Right atrium auricular region (tissue), 2 donors: Measurements from ENCODE around the gene PTPRU. TPM values are rescaled to one million over a fixed set of nuclear protein-coding genes. Genes with fewer than 3 reads are reported as not detected.

ENCODE experiments used
- DNase-seq: peaks from one replicate; pipeline ENCODE4 v3.0.0-alpha.2; 2019; ENCODE audit warnings: low spot score
- H3K27ac ChIP-seq, 2 donors: fragments of 200-600 bp; sonication (generic); 1 replicate in 1 of 2; 2 replicates in 1 of 2; pipeline ENCODE4 v1.5.1; 2016 to 2019
- H3K27me3 ChIP-seq, 2 donors: fragments of 200-600 bp; sonication (generic); one replicate each; pipeline versions ENCODE4 v1.5.1 to v1.6.0; 2017 to 2019
- H3K36me3 ChIP-seq: fragments of 200-600 bp; sonication (generic); one replicate; pipeline ENCODE4 v1.5.1; 2016
- H3K4me1 ChIP-seq, 2 donors: fragments of 200-600 bp; sonication (generic); one replicate each; pipeline versions ENCODE4 v1.5.1 to v1.6.0; 2017 to 2019
- H3K4me3 ChIP-seq, 2 donors: fragments of 200-600 bp; sonication (generic); 1 replicate in 1 of 2; 2 replicates in 1 of 2; pipeline ENCODE4 v1.5.1; 2017 to 2019; ENCODE audit warnings: mild to moderate bottlenecking in 1 of 2, moderate library complexity in 1 of 2
- H3K9me3 ChIP-seq, 2 donors: fragments of 200-600 bp; sonication (generic); one replicate each; pipeline ENCODE4 v1.5.1; 2019
- total RNA-seq, 2 donors: library from RNA; depleted of rRNA; stranded (reverse); fragments of >200 nt; gene quantifications; one replicate each; pipeline ENCODE4 v1.1.0, GENCODE V29; 2016
- TF ChIP-seq, protein P1 (sequence below), 2 donors: fragments of 200-600 bp; sonication (generic); IDR thresholded peaks; one replicate each; pipeline ENCODE4 v1.5.1; 2019; ENCODE audit warnings: antibody characterized with exemption in 2 of 2

PTPRU gene
- total RNA-seq, 2 donors from 2014 or later = 15.9 to 22.4 TPM

DNA sequence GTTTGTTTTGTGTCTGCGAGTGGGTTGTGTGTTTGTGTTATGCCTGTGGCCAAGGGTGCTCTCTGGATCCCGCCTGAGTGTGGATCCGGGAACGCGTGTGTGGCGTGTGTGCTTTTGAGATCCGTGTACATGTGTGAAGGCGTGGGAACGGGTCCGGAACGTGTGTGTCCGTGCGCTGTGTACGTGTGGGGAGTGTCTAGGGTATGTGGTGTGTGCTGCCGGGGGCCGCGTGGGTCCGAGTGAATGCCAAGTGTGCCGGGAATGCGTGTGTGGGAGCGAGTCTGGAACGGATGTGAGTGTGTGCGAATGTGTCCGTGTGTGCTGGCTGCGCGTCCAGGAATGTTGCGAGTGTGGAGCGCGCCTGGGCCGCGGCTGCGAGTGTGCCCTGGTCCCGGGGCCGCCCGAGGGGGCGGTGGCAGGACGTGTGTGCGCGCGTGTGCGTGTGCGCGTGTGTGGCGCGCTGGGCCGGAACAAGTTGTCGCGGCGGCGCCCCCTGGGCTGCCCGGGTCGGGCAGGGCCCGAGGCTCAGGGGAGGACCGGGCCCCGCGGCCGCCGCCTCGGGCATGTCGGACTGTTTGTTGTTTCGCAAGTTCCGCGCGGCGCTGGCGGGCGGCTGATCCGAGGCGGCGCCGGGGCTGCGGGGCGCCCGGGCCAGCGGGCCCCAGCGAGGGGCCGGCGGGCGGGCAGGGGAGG lies 953 bp downstream of the PTPRU start:
- TF ChIP-seq, protein P1, sequence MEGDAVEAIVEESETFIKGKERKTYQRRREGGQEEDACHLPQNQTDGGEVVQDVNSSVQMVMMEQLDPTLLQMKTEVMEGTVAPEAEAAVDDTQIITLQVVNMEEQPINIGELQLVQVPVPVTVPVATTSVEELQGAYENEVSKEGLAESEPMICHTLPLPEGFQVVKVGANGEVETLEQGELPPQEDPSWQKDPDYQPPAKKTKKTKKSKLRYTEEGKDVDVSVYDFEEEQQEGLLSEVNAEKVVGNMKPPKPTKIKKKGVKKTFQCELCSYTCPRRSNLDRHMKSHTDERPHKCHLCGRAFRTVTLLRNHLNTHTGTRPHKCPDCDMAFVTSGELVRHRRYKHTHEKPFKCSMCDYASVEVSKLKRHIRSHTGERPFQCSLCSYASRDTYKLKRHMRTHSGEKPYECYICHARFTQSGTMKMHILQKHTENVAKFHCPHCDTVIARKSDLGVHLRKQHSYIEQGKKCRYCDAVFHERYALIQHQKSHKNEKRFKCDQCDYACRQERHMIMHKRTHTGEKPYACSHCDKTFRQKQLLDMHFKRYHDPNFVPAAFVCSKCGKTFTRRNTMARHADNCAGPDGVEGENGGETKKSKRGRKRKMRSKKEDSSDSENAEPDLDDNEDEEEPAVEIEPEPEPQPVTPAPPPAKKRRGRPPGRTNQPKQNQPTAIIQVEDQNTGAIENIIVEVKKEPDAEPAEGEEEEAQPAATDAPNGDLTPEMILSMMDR (IDR thresholded peaks at IDR 0.05) = no peak
- DNase-seq = peak; percentile 65
- H3K27me3 ChIP-seq = no peaks in the 10 kb centered on the region

GRCh38 chr1:29237852-29238619 lies 1.7 kb downstream of the PTPRU start:
- Histone ChIP-seq H3K27me3 (no peaks in the 10 kb centered on the region), H3K9me3 (no peaks in the 10 kb centered on the region), H3K36me3 (no peaks in the 10 kb centered on the region), H3K27ac (peak overlapping the region; percentile 55 to 73), H3K4me3 (peak overlapping the region; percentile 56 to 73), H3K4me1 (peaks cover 0 to 21% of the 10 kb centered on the region in 2 donors)
- peak; percentile 63 for DNase-seq
- TF ChIP-seq, protein P1 (IDR thresholded peaks at IDR 0.05) = no peak

More for the DNA sequence above, 953 bp downstream of the PTPRU start:
- Histone ChIP-seq H3K9me3 (no peaks in the 10 kb centered on the region), H3K27ac (peak overlapping the region; percentile 49 to 72), H3K4me3 (peak overlapping the region; percentile 56 to 73), H3K4me1 (peaks cover 0 to 21% of the 10 kb centered on the region in 2 donors), H3K36me3 (no peaks in the 10 kb centered on the region)

DNA sequence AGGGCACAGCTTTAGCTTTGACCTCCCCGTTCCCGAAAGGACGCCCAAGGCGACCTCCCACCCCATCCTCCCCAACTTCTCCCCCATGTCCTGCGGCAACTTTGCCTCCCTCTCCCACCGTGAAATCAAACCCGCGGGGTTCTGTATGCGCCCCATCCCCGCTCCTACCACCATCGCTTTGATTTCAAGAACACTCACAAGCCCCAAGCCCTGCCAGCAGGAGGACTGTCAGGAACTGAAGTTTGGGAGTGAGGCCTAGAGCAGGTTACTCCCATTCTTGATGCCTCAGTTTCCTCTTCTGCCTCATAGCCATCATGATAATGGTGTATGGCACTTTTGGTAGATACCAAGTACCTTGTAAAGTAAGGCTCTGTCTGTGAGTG lies 2.3 kb downstream of the PTPRU start:
- TF ChIP-seq, protein P1 (IDR thresholded peaks at IDR 0.05) = no peak
- H3K4me1 ChIP-seq = peaks cover 0 to 21% of the 10 kb centered on the region in 2 donors
- no peaks in the 10 kb centered on the region for H3K27me3 ChIP-seq
- H3K36me3 ChIP-seq = no peaks in the 10 kb centered on the region
- H3K27ac ChIP-seq = peak overlapping the region; percentile 55 to 73
- no peaks in the 10 kb centered on the region for H3K9me3 ChIP-seq
- DNase-seq = no peak
- peak overlapping the region in 1 of 2 donors; percentile 56 for H3K4me3 ChIP-seq

GRCh38 chr1:29239142-29239541 lies 2.8 kb downstream of the PTPRU start:
- H3K4me3 ChIP-seq = no peak overlapping the region
- no peaks in the 10 kb centered on the region for H3K27me3 ChIP-seq
- H3K4me1 ChIP-seq = peaks cover 0 to 21% of the 10 kb centered on the region in 2 donors
- TF ChIP-seq, protein P1 (IDR thresholded peaks at IDR 0.05) = no peak
- DNase-seq = no peak
- H3K36me3 ChIP-seq = no peaks in the 10 kb centered on the region
- H3K9me3 ChIP-seq = no peaks in the 10 kb centered on the region
- no peak overlapping the region for H3K27ac ChIP-seq

GRCh38 chr1:29240400-29240837 lies 4.1 kb downstream of the PTPRU start:
- Histone ChIP-seq H3K9me3 (no peaks in the 10 kb centered on the region), H3K4me3 (no peak overlapping the region), H3K27ac (no peak overlapping the region), H3K27me3 (no peaks in the 10 kb centered on the region), H3K4me1 (peaks cover 0 to 21% of the 10 kb centered on the region in 2 donors), H3K36me3 (no peaks in the 10 kb centered on the region)
- no peak for DNase-seq
- TF ChIP-seq, protein P1 (IDR thresholded peaks at IDR 0.05) = no peak
